GM23338 (cell line): ENCODE results near the gene SFMBT2. TPM values are rescaled to one million over a fixed set of nuclear protein-coding genes. Genes with fewer than 3 reads are reported as not detected.

ENCODE experiments used
- ATAC-seq: fragments of 200-7000 bp; cut with Tn5 transposase; 3 replicates; pipeline ENCODE4 v1.9.1; 2020
- DNase-seq: peaks from one replicate; pipeline ENCODE4 v3.0.0-alpha.2; 2015; ENCODE audit warnings: low spot score
- H2AFZ ChIP-seq: fragments of 200-600 bp; sonication (generic); 2 replicates; pipeline ENCODE4 v1.8.0; 2016; ENCODE audit warnings: antibody characterized with exemption, mild to moderate bottlenecking, moderate library complexity
- H3F3A ChIP-seq: fragments of 200-600 bp; sonication (generic); replicated peaks from 2 replicates; pipeline ENCODE4 v1.8.0; 2017; ENCODE audit warnings: antibody characterized with exemption, mixed run types, low read depth
- H3K27ac ChIP-seq: fragments of 200-600 bp; sonication (generic); 2 replicates; pipeline ENCODE4 v1.6.1; 2016; ENCODE audit warnings: low read depth
- H3K27me3 ChIP-seq: fragments of 200-600 bp; sonication (generic); 2 replicates; pipeline ENCODE4 v1.8.0; 2016; ENCODE audit warnings: mild to moderate bottlenecking, mixed run types, moderate library complexity; ENCODE audit not compliant: insufficient read depth
- H3K36me3 ChIP-seq: fragments of 200-600 bp; sonication (generic); 2 replicates; pipeline ENCODE4 v1.8.0; 2016; ENCODE audit warnings: mild to moderate bottlenecking; ENCODE audit not compliant: insufficient read depth
- H3K4me1 ChIP-seq: fragments of 200-600 bp; sonication (generic); 2 replicates; pipeline ENCODE4 v1.8.0; 2016; ENCODE audit warnings: mild to moderate bottlenecking, moderate library complexity; ENCODE audit not compliant: insufficient read depth
- H3K4me2 ChIP-seq: fragments of 200-600 bp; sonication (generic); 2 replicates; pipeline ENCODE4 v1.7.1; 2017; ENCODE audit warnings: mixed run types
- H3K4me3 ChIP-seq: fragments of 200-600 bp; sonication (generic); 2 replicates; pipeline ENCODE4 v1.6.1; 2016; ENCODE audit warnings: mixed run types
- H3K79me2 ChIP-seq: fragments of 200-600 bp; sonication (generic); replicated peaks from 2 replicates; pipeline ENCODE4 v1.8.0; 2017; ENCODE audit warnings: mild to moderate bottlenecking; ENCODE audit not compliant: insufficient read depth
- H3K9me2 ChIP-seq: fragments of 200-600 bp; sonication (generic); 2 replicates; pipeline ENCODE4 v1.8.0; 2017; ENCODE audit not compliant: insufficient read depth
- H4K20me1 ChIP-seq: fragments of 200-600 bp; sonication (generic); replicated peaks from 2 replicates; pipeline ENCODE4 v1.8.0; 2017; ENCODE audit warnings: mild to moderate bottlenecking; ENCODE audit not compliant: insufficient read depth
- H3K27ac Mint-ChIP-seq: 2 replicates; pipeline ENCODE4 v1.8.0; 2020; ENCODE audit warnings: inconsistent platforms, mild to moderate bottlenecking, moderate library complexity, mixed read lengths
- H3K27me3 Mint-ChIP-seq: 3 replicates; pipeline ENCODE4 v1.8.0; 2022; ENCODE audit warnings: low read depth, mild to moderate bottlenecking, moderate library complexity, mixed read lengths, inconsistent platforms; ENCODE audit not compliant: insufficient read depth, poor library complexity
- H3K36me3 Mint-ChIP-seq: 3 replicates; pipeline ENCODE4 v1.8.0; 2021; ENCODE audit warnings: low read depth, mild to moderate bottlenecking, inconsistent platforms, moderate library complexity, mixed read lengths
- H3K4me1 Mint-ChIP-seq: 3 replicates; pipeline ENCODE4 v1.8.0; 2020; ENCODE audit warnings: mild to moderate bottlenecking, inconsistent platforms, mixed read lengths
- H3K4me3 Mint-ChIP-seq: 3 replicates; pipeline ENCODE4 v1.8.0; 2021; ENCODE audit warnings: moderate library complexity, mild to moderate bottlenecking, inconsistent platforms, mixed read lengths
- H3K9me3 Mint-ChIP-seq: 3 replicates; pipeline ENCODE4 v1.8.0; 2020; ENCODE audit warnings: moderate library complexity, mild to moderate bottlenecking, inconsistent platforms, mixed read lengths
- CREB1 ChIP-seq: fragments of 250-450 bp; sonication (Bioruptor Pico); IDR thresholded peaks from 2 replicates; pipeline ENCODE4 v1.5.0; 2020; ENCODE audit warnings: low read depth, mild to moderate bottlenecking, moderate library complexity
- CTCF ChIP-seq, 2 experiments: fragments of 200-600 bp in 1 of 2; sonication (generic) in 1 of 2; conservative IDR thresholded peaks; 2 replicates each; pipeline versions ENCODE4 v1.5.1 to v1.6.1; 2016 to 2017; ENCODE audit warnings: antibody characterized with exemption in 2 of 2, low read depth in 2 of 2, mild to moderate bottlenecking in 2 of 2, moderate library complexity in 1 of 2
- ETS1 ChIP-seq: IDR thresholded peaks from 2 replicates; pipeline ENCODE4 v1.6.1; 2016; ENCODE audit warnings: antibody characterized with exemption
- EZH2 ChIP-seq: fragments of 200-600 bp; sonication (generic); IDR thresholded peaks from one replicate; pipeline ENCODE4 v1.8.0; 2017; ENCODE audit warnings: antibody characterized with exemption, mild to moderate bottlenecking, low read depth; ENCODE audit not compliant: unreplicated experiment
- EZH2phosphoT487 ChIP-seq: fragments of 200-600 bp; sonication (generic); IDR thresholded peaks from one replicate; pipeline ENCODE4 v1.8.1; 2018; ENCODE audit warnings: antibody characterized with exemption; ENCODE audit not compliant: unreplicated experiment
- JUNB ChIP-seq: IDR thresholded peaks from one replicate; pipeline ENCODE4 v1.6.1; 2016; ENCODE audit warnings: antibody characterized with exemption; ENCODE audit not compliant: unreplicated experiment
- NANOG ChIP-seq: IDR thresholded peaks from 2 replicates; pipeline ENCODE4 v1.6.1; 2016; ENCODE audit warnings: antibody characterized with exemption, borderline replicate concordance
- POLR2AphosphoS5 ChIP-seq: IDR thresholded peaks from 2 replicates; pipeline ENCODE4 v1.6.1; 2016; ENCODE audit warnings: antibody characterized with exemption, low read depth
- REST ChIP-seq: IDR thresholded peaks from one replicate; pipeline ENCODE4 v1.6.1; 2018; ENCODE audit warnings: antibody characterized with exemption; ENCODE audit not compliant: unreplicated experiment
- STAT1 ChIP-seq: IDR thresholded peaks from one replicate; pipeline ENCODE4 v1.6.1; 2016; ENCODE audit warnings: antibody characterized with exemption; ENCODE audit not compliant: unreplicated experiment
- ZNF114 ChIP-seq: fragments of 250-450 bp; sonication (Bioruptor Pico); IDR thresholded peaks from 2 replicates; pipeline ENCODE4 v1.5.0; 2020; ENCODE audit warnings: mild to moderate bottlenecking, moderate library complexity
- ZNF462 ChIP-seq: fragments of 250-450 bp; sonication (Bioruptor Pico); IDR thresholded peaks from 2 replicates; pipeline ENCODE4 v1.5.0; 2020; ENCODE audit warnings: mild to moderate bottlenecking, moderate library complexity
- polyA plus RNA-seq: library from polyadenylated mRNA; unstranded; fragments of >200 nt; fragmentation: Nextera tagmentation; extraction: Ambion mirVana; gene quantifications from 2 replicates; pipeline ENCODE4 v1.2.1, GENCODE V29; 2016
- total RNA-seq: library from RNA; depleted of rRNA; stranded (reverse); fragments of >200 nt; shearing (Covaris generic); gene quantifications from 2 replicates; pipeline ENCODE4 v1.2.3, GENCODE V29; 2014

SFMBT2 gene
- total and polyA plus RNA-seq, 2 experiments from 2014 or later: 2.7 to 6.7 TPM

GRCh38 chr10:7230951-7231350 lies 179.9 kb downstream of the SFMBT2 start:
- TF ChIP-seq CREB1 (CRISPR knock-in tag): no peak
- TF ChIP-seq JUNB: no peak
- TF ChIP-seq ZNF462: no peak
- no peak for TF ChIP-seq POLR2AphosphoS5
- TF ChIP-seq REST: no peak
- no peak for TF ChIP-seq EZH2phosphoT487
- no peak for TF ChIP-seq STAT1
- TF ChIP-seq ZNF114 (CRISPR knock-in tag): no peak
- no peak for TF ChIP-seq CTCF (conservative IDR thresholded peaks at IDR 0.05; ENCODE audit: low read depth in 2 of 2)
- no peak for TF ChIP-seq ETS1
- TF ChIP-seq EZH2: no peak
- TF ChIP-seq NANOG: no peak
- no peaks in the 10 kb centered on the region for H3K4me1 ChIP-seq
- Mint-ChIP-seq H3K27ac (no peak overlapping the region), H3K36me3 (no peaks in the 10 kb centered on the region), H3K27me3 (peaks cover 2% of the 10 kb centered on the region), H3K4me1 (peaks cover 6% of the 10 kb centered on the region; the same call in 2 of the 3 replicates), H3K9me3 (no peaks in the 10 kb centered on the region), H3K4me3 (no peak overlapping the region)
- H3K9me2 ChIP-seq: no peaks in the 10 kb centered on the region
- no peak for DNase-seq
- no peaks in the 10 kb centered on the region for H3K27me3 ChIP-seq
- ATAC-seq: no peak
- no peaks in the 10 kb centered on the region for H3K79me2 ChIP-seq
- H3K27ac ChIP-seq: no peak overlapping the region
- no peak overlapping the region for H2AFZ ChIP-seq
- no peak overlapping the region for H3K4me2 ChIP-seq
- no peaks in the 10 kb centered on the region; the same call in 1 of the 2 replicates for H3K36me3 ChIP-seq
- no peaks in the 10 kb centered on the region for H4K20me1 ChIP-seq
- H3K4me3 ChIP-seq: no peak overlapping the region
- no peaks in the 10 kb centered on the region for H3F3A ChIP-seq
